Endothelial cell of umbilical vein (primary cell): ENCODE results near the gene C10orf143. TPM values are rescaled to one million over a fixed set of nuclear protein-coding genes. Genes with fewer than 3 reads are reported as not detected.

Experiments
- BruUV-seq: library from RNA; stranded (reverse); fragments of 400-500 nt; replicated peaks from 2 replicates; lab custom pipeline; 2021; lab: Mats Ljungman, UMichigan
- CTCF ChIA-PET: fragments of 300-600, 350-600 bp; sonication (Branson Sonifier 250); formaldehyde crosslinking; loops from one replicate; lab custom pipeline; 2021; ENCODE audit warnings: antibody characterized with exemption, inconsistent platforms; lab: Charles Lee
- POLR2A ChIA-PET: fragments of 300-600, 350-600 bp; sonication (Branson Sonifier 250); formaldehyde crosslinking; loops from one replicate; lab custom pipeline; 2021; ENCODE audit warnings: antibody characterized with exemption, inconsistent platforms; lab: Charles Lee
- DNase-seq: peaks from one replicate; pipeline ENCODE4 v3.0.0-alpha.2; 2011; ENCODE audit warnings: low read depth, low spot score
- FAIRE-seq: peaks from 2 replicates; lab custom pipeline; 2011; peaks lifted over from hg19 to GRCh38; lab: Jason Lieb, UNC
- H2AFZ ChIP-seq: 2 replicates; pipeline ENCODE4 v1.6.0; 2012; ENCODE audit warnings: low read depth, low read length, control low read depth, inconsistent platforms
- H3K27ac ChIP-seq: 2 replicates; pipeline ENCODE4 v1.5.1; 2011; ENCODE audit warnings: low read depth, mild to moderate bottlenecking, control low read depth, low read length, moderate library complexity; ENCODE audit not compliant: insufficient read depth
- H3K27me3 ChIP-seq, 2 experiments: 2 replicates each; pipeline versions ENCODE4 v1.6.0 to v1.6.1; 2011; ENCODE audit warnings: low read length in 2 of 2, mixed read lengths in 1 of 2; ENCODE audit not compliant: control insufficient read depth in 2 of 2, insufficient read depth in 2 of 2
- H3K36me3 ChIP-seq, 2 experiments: 2 replicates in 1 of 2; 3 replicates in 1 of 2; pipeline ENCODE4 v1.5.1; 2011; ENCODE audit warnings: low read length in 2 of 2, mild to moderate bottlenecking in 1 of 2, moderate library complexity in 1 of 2; ENCODE audit not compliant: control insufficient read depth in 2 of 2, insufficient read depth in 2 of 2; ENCODE audit errors: extremely low read depth in 1 of 2
- H3K4me1 ChIP-seq: 3 replicates; pipeline ENCODE4 v1.5.1; 2011; ENCODE audit warnings: mild to moderate bottlenecking, low read length; ENCODE audit not compliant: control insufficient read depth, insufficient read depth; ENCODE audit errors: extremely low read depth
- H3K4me2 ChIP-seq: 2 replicates; pipeline ENCODE4 v1.6.1; 2011; ENCODE audit warnings: low read length, control low read depth, mixed read lengths; ENCODE audit not compliant: insufficient read depth
- H3K4me3 ChIP-seq, 3 experiments: fragments of 200-600 bp in 1 of 3; sonication (generic), shearing (Covaris generic) in 1 of 3; replicated peaks in 1 of 3; 2 replicates each; pipeline ENCODE4 v1.5.1; 2011 to 2016; ENCODE audit warnings: control low read depth in 3 of 3, low read length in 3 of 3, mild to moderate bottlenecking in 2 of 3, inconsistent platforms in 1 of 3, low read depth in 1 of 3, moderate library complexity in 1 of 3; ENCODE audit not compliant: insufficient read depth in 1 of 3
- H3K79me2 ChIP-seq: 2 replicates; pipeline ENCODE4 v1.6.0; 2012; ENCODE audit warnings: low read length, inconsistent platforms; ENCODE audit not compliant: control insufficient read depth, insufficient read depth
- H3K9ac ChIP-seq: replicated peaks from 2 replicates; pipeline ENCODE3; 2011; ENCODE audit warnings: low read length, control low read depth; ENCODE audit not compliant: insufficient read depth; ENCODE audit errors: extremely low read depth
- H3K9me1 ChIP-seq: replicated peaks from 3 replicates; pipeline ENCODE4 v1.6.0; 2011; ENCODE audit warnings: mild to moderate bottlenecking, low read length; ENCODE audit not compliant: control insufficient read depth, insufficient read depth; ENCODE audit errors: extremely low read depth
- H3K9me3 ChIP-seq: replicated peaks from 2 replicates; pipeline ENCODE4 v1.5.1; 2012; ENCODE audit warnings: low read length, inconsistent platforms; ENCODE audit not compliant: control insufficient read depth, insufficient read depth
- H4K20me1 ChIP-seq: replicated peaks from 2 replicates; pipeline ENCODE3; 2011; ENCODE audit warnings: mild to moderate bottlenecking, low read length; ENCODE audit not compliant: control insufficient read depth, insufficient read depth; ENCODE audit errors: extremely low read depth
- EZH2 ChIP-seq: IDR thresholded peaks from 2 replicates; pipeline ENCODE4 v1.6.1; 2012; ENCODE audit warnings: borderline replicate concordance, low read depth, mild to moderate bottlenecking, moderate library complexity, low read length, inconsistent platforms; ENCODE audit not compliant: severe bottlenecking
- FOS ChIP-seq: IDR thresholded peaks from 2 replicates; pipeline ENCODE4 v1.6.1; 2011; ENCODE audit warnings: mild to moderate bottlenecking, low read length, moderate library complexity, borderline replicate concordance; ENCODE audit not compliant: insufficient read depth
- JUN ChIP-seq: IDR thresholded peaks from 2 replicates; pipeline ENCODE4 v1.6.1; 2011; ENCODE audit warnings: borderline replicate concordance, low read depth; ENCODE audit not compliant: insufficient read length, insufficient read depth
- MYC ChIP-seq: IDR thresholded peaks from one replicate; pipeline ENCODE4 v1.6.1; 2011; ENCODE audit warnings: mild to moderate bottlenecking, low read depth, low read length
- POLR2A ChIP-seq: IDR thresholded peaks from 2 replicates; pipeline ENCODE4 v1.6.1; 2012; ENCODE audit warnings: low read depth, mild to moderate bottlenecking, control low read depth, low read length
- POLR2AphosphoS5 ChIP-seq: IDR thresholded peaks from 2 replicates; pipeline ENCODE4 v1.6.1; 2012; ENCODE audit warnings: low read depth, mild to moderate bottlenecking, control low read depth, low read length, moderate library complexity; ENCODE audit not compliant: insufficient read depth
- dilution Hi-C: fragments of 300-500 bp; cut with MboI; formaldehyde crosslinking; loops from one replicate; pipeline ENCODE4 v1.15.0; 2019; ENCODE audit warnings: low sequenced_read_pairs; ENCODE audit not compliant: extremely low pct_ligation_motif_present
- intact Hi-C: fragments of 100-400 bp; cut with micrococcal nuclease; formaldehyde crosslinking; loops from one replicate; pipeline ENCODE4 v1.10.0; 2022
- polyA plus RNA-seq, 4 experiments: library from polyadenylated mRNA; depleted of rRNA in 3 of 4; stranded (reverse) in 3 of 4; unstranded in 1 of 4; fragments of >200 nt; gene quantifications; 2 replicates each; pipeline versions ENCODE4 v1.2.1 to v1.2.3, GENCODE V29; 2011 to 2012; ENCODE audit warnings: missing spikeins in 1 of 4
- total RNA-seq: library from RNA; stranded (reverse); gene quantifications from 2 replicates; pipeline ENCODE4 v1.2.3, GENCODE V29; 2021
- TF ChIP-seq, protein P1 (sequence below): IDR thresholded peaks from 2 replicates; pipeline ENCODE4 v1.6.1; 2011; ENCODE audit not compliant: insufficient read depth, insufficient read length
- TF ChIP-seq, protein P2 (sequence below), 2 donors: IDR thresholded peaks; 1 replicate in 1 of 2; 2 replicates in 1 of 2; pipeline ENCODE4 v1.5.1; 2011; ENCODE audit warnings: low read length in 2 of 2, mild to moderate bottlenecking in 2 of 2, moderate library complexity in 2 of 2, control low read depth in 1 of 2, inconsistent platforms in 1 of 2, low read depth in 1 of 2; ENCODE audit not compliant: insufficient read depth in 1 of 2; ENCODE audit errors: extremely low read depth in 1 of 2

The C10orf143 gene
- total and polyA plus RNA-seq, 2 donors (not counting 3 experiments of a cell fraction or from before 2014, with no cell fraction given), result 0.26 to 0.44 TPM

- ChIA-PET CTCF (no interaction called here), POLR2A (no interaction called here)
- no peaks in the 10 kb centered on the region for H3K27me3 ChIP-seq
- FAIRE-seq, result no peak
- BruUV-seq, result no TSS peak
- H3K36me3 ChIP-seq, result no peaks in the 10 kb centered on the region
- dilution Hi-C loops (no loop called here), intact Hi-C loops (no loop called here)
- no peaks in the 10 kb centered on the region for H3K4me1 ChIP-seq
- H3K9me3 ChIP-seq, result no peaks in the 10 kb centered on the region
- no peak overlapping the region for H3K4me2 ChIP-seq
- H4K20me1 ChIP-seq, result no peaks in the 10 kb centered on the region
- no peak for DNase-seq
- H3K9ac ChIP-seq, result no peak overlapping the region
- no peak overlapping the region for H2AFZ ChIP-seq
- H3K27ac ChIP-seq, result no peak overlapping the region
- no peak overlapping the region for H3K4me3 ChIP-seq
- no peaks in the 10 kb centered on the region for H3K9me1 ChIP-seq
- no peaks in the 10 kb centered on the region for H3K79me2 ChIP-seq
- no peak for TF ChIP-seq POLR2AphosphoS5
- TF ChIP-seq JUN, result no peak
- no peak for TF ChIP-seq EZH2
- TF ChIP-seq MYC, result no peak
- TF ChIP-seq, protein P1, sequence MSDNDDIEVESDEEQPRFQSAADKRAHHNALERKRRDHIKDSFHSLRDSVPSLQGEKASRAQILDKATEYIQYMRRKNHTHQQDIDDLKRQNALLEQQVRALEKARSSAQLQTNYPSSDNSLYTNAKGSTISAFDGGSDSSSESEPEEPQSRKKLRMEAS, result no peak
- TF ChIP-seq POLR2A, result no peak
- TF ChIP-seq, protein P2, sequence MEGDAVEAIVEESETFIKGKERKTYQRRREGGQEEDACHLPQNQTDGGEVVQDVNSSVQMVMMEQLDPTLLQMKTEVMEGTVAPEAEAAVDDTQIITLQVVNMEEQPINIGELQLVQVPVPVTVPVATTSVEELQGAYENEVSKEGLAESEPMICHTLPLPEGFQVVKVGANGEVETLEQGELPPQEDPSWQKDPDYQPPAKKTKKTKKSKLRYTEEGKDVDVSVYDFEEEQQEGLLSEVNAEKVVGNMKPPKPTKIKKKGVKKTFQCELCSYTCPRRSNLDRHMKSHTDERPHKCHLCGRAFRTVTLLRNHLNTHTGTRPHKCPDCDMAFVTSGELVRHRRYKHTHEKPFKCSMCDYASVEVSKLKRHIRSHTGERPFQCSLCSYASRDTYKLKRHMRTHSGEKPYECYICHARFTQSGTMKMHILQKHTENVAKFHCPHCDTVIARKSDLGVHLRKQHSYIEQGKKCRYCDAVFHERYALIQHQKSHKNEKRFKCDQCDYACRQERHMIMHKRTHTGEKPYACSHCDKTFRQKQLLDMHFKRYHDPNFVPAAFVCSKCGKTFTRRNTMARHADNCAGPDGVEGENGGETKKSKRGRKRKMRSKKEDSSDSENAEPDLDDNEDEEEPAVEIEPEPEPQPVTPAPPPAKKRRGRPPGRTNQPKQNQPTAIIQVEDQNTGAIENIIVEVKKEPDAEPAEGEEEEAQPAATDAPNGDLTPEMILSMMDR (IDR thresholded peaks at IDR 0.05; ENCODE audit: extremely low read depth in 1 of 2, insufficient read depth in 1 of 2, low read depth in 1 of 2, low read length in 2 of 2), result no peak
- no peak for TF ChIP-seq FOS
Measured at GRCh38 chr10:130050721-130051120, 59.9 kb downstream of the C10orf143 start.
